ENCODE results near the gene CASR. TPM values are rescaled to one million over a fixed set of nuclear protein-coding genes. Genes with fewer than 3 reads are reported as not detected.

CASR gene
- total and polyA plus RNA-seq, 8 donors, result 0.04 to 0.24 (median 0.13) TPM; not detected in 1

- H3K9me3 ChIP-seq, result no peaks in the 10 kb centered on the region
- peaks cover 0 to 12% of the 10 kb centered on the region in 2 donors for H3K4me1 ChIP-seq
- no peak for ATAC-seq
- peaks cover 21 to 80% of the 10 kb centered on the region in 2 donors for H3K27me3 ChIP-seq
- intact Hi-C loops (cut with DNase I), result no loop called here
- no peak overlapping the region for H3K27ac ChIP-seq
- no peak for DNase-seq
- no peak for TF ChIP-seq CTCF (IDR thresholded peaks at IDR 0.05)
- H3K4me3 ChIP-seq, result peak overlapping the region in 1 of 2 donors; percentile 1
- no peaks in the 10 kb centered on the region for H3K36me3 ChIP-seq
These were observed 1.1 kb downstream of the CASR start for GRCh38 chr3:122184591-122184929.

- Histone ChIP-seq H3K4me1 (peaks cover 0 to 12% of the 10 kb centered on the region in 2 donors), H3K27me3 (peaks cover 21 to 62% of the 10 kb centered on the region in 2 donors), H3K9me3 (no peaks in the 10 kb centered on the region), H3K27ac (no peak overlapping the region), H3K4me3 (no peak overlapping the region), H3K36me3 (no peaks in the 10 kb centered on the region)
- intact Hi-C loops (cut with DNase I), result no loop called here
- ATAC-seq, result no peak
- no peak for TF ChIP-seq CTCF (IDR thresholded peaks at IDR 0.05)
- no peak for DNase-seq
These were observed 2.9 kb downstream of the CASR start for GRCh38 chr3:122186372-122186771.

GRCh38 chr3:122188737-122189136, 5.3 kb downstream of the CASR start:
- DNase-seq (no peak), ATAC-seq (no peak)
- H3K27me3 ChIP-seq, result peaks cover 12 to 38% of the 10 kb centered on the region in 2 donors
- no peaks in the 10 kb centered on the region for H3K9me3 ChIP-seq
- H3K36me3 ChIP-seq, result no peaks in the 10 kb centered on the region
- no peak overlapping the region for H3K27ac ChIP-seq
- peaks cover 0 to 8% of the 10 kb centered on the region in 2 donors for H3K4me1 ChIP-seq
- TF ChIP-seq CTCF (IDR thresholded peaks at IDR 0.05), result no peak
- intact Hi-C loops (cut with DNase I), result no loop called here
- H3K4me3 ChIP-seq, result no peak overlapping the region

GRCh38 chr3:122189357-122189756, 5.9 kb downstream of the CASR start:
- no peak overlapping the region for H3K4me3 ChIP-seq
- no peak overlapping the region for H3K27ac ChIP-seq
- TF ChIP-seq CTCF (IDR thresholded peaks at IDR 0.05), result no peak
- intact Hi-C loops (cut with DNase I), result no loop called here
- no peaks in the 10 kb centered on the region for H3K9me3 ChIP-seq
- H3K27me3 ChIP-seq, result peaks cover 6 to 32% of the 10 kb centered on the region in 2 donors
- peaks cover 0 to 2% of the 10 kb centered on the region in 2 donors for H3K4me1 ChIP-seq
- no peak for DNase-seq
- ATAC-seq, result no peak
- no peaks in the 10 kb centered on the region for H3K36me3 ChIP-seq

GRCh38 chr3:122190525-122190924, 7.1 kb downstream of the CASR start:
- H3K36me3 ChIP-seq, result no peaks in the 10 kb centered on the region
- TF ChIP-seq CTCF (IDR thresholded peaks at IDR 0.05), result no peak
- intact Hi-C loops (cut with DNase I), result no loop called here
- no peak overlapping the region for H3K4me3 ChIP-seq
- H3K4me1 ChIP-seq, result no peaks in the 10 kb centered on the region
- no peak for DNase-seq
- peaks cover 0 to 21% of the 10 kb centered on the region in 2 donors for H3K27me3 ChIP-seq
- ATAC-seq, result no peak
- H3K9me3 ChIP-seq, result no peaks in the 10 kb centered on the region
- no peak overlapping the region for H3K27ac ChIP-seq
